Parathyroid adenoma (tissue), 2 donors: ENCODE results near the gene SYT14.

Experiments used
- H2AFZ ChIP-seq: fragments of 300-600 bp; sonication (generic); one replicate; pipeline ENCODE4 v1.7.0; 2017; ENCODE audit warnings: antibody characterized with exemption, mild to moderate bottlenecking
- H3K27ac ChIP-seq: fragments of 300-600 bp; sonication (generic); one replicate; pipeline ENCODE4 v1.7.0; 2017
- H3K27me3 ChIP-seq: fragments of 300-600 bp; sonication (generic); one replicate; pipeline ENCODE4 v1.7.0; 2017; ENCODE audit warnings: low read length; ENCODE audit not compliant: control insufficient read depth, insufficient read depth
- H3K36me3 ChIP-seq: fragments of 300-600 bp; sonication (generic); one replicate; pipeline ENCODE4 v1.7.0; 2017; ENCODE audit warnings: low read length; ENCODE audit not compliant: control insufficient read depth, insufficient read depth
- H3K4me1 ChIP-seq: fragments of 300-600 bp; sonication (generic); one replicate; pipeline ENCODE4 v1.7.0; 2017; ENCODE audit warnings: control low read depth
- H3K4me2 ChIP-seq: fragments of 300-600 bp; sonication (generic); one replicate; pipeline ENCODE4 v1.7.0; 2017; ENCODE audit warnings: low read length
- H3K4me3 ChIP-seq: fragments of 300-600 bp; sonication (generic); one replicate; pipeline ENCODE4 v1.7.0; 2017; ENCODE audit warnings: low read depth, low read length
- H3K79me2 ChIP-seq: fragments of 300-600 bp; sonication (generic); one replicate; pipeline ENCODE4 v1.7.0; 2017; ENCODE audit warnings: control low read depth
- H3K9ac ChIP-seq: fragments of 300-600 bp; sonication (generic); one replicate; pipeline ENCODE4 v1.7.0; 2017; ENCODE audit warnings: mild to moderate bottlenecking
- H3K9me3 ChIP-seq: fragments of 300-600 bp; sonication (generic); one replicate; pipeline ENCODE4 v1.7.0; 2017; ENCODE audit warnings: low read length; ENCODE audit not compliant: control insufficient read depth
- CTCF ChIP-seq: fragments of 300-600 bp; sonication (generic); IDR thresholded peaks from one replicate; pipeline ENCODE4 v1.7.0; 2017; ENCODE audit warnings: antibody characterized with exemption, mild to moderate bottlenecking
- donor health status: primary hyperparathyroidism.

SYT14 gene

GRCh38 chr1:209924390-209924789 lies 13.6 kb upstream of the SYT14 start:
- Histone ChIP-seq H2AFZ (no peak overlapping the region), H3K4me3 (no peak overlapping the region), H3K27ac (no peak overlapping the region), H3K9me3 (no peaks in the 10 kb centered on the region), H3K4me1 (no peaks in the 10 kb centered on the region), H3K9ac (no peak overlapping the region), H3K27me3 (no peaks in the 10 kb centered on the region), H3K36me3 (no peaks in the 10 kb centered on the region), H3K79me2 (no peaks in the 10 kb centered on the region), H3K4me2 (no peak overlapping the region)
- no peak for TF ChIP-seq CTCF

GRCh38 chr1:209926045-209926444 lies 12.0 kb upstream of the SYT14 start:
- H3K4me1 ChIP-seq: no peaks in the 10 kb centered on the region
- H3K9me3 ChIP-seq: no peaks in the 10 kb centered on the region

GRCh38 chr1:209927466-209927865 lies 10.6 kb upstream of the SYT14 start:
- Histone ChIP-seq H3K36me3 (no peaks in the 10 kb centered on the region), H3K4me1 (no peaks in the 10 kb centered on the region), H3K4me3 (no peak overlapping the region), H2AFZ (no peak overlapping the region), H3K9ac (no peak overlapping the region), H3K4me2 (no peak overlapping the region), H3K79me2 (no peaks in the 10 kb centered on the region), H3K9me3 (no peaks in the 10 kb centered on the region), H3K27me3 (no peaks in the 10 kb centered on the region), H3K27ac (no peak overlapping the region)
- TF ChIP-seq CTCF: no peak

More at GRCh38 chr1:209926045-209926444, 12.0 kb upstream of the SYT14 start:
- no peaks in the 10 kb centered on the region for H3K79me2 ChIP-seq
- TF ChIP-seq CTCF: no peak
- H2AFZ ChIP-seq: no peak overlapping the region
- no peaks in the 10 kb centered on the region for H3K36me3 ChIP-seq
- H3K4me3 ChIP-seq: no peak overlapping the region
- no peak overlapping the region for H3K27ac ChIP-seq
- no peak overlapping the region for H3K4me2 ChIP-seq
- H3K9ac ChIP-seq: no peak overlapping the region
- H3K27me3 ChIP-seq: no peaks in the 10 kb centered on the region

GRCh38 chr1:209929751-209930150 lies 8.3 kb upstream of the SYT14 start:
- Histone ChIP-seq H3K9ac (no peak overlapping the region), H3K4me2 (no peak overlapping the region), H3K27ac (no peak overlapping the region), H3K27me3 (no peaks in the 10 kb centered on the region), H3K4me3 (no peak overlapping the region), H3K9me3 (no peaks in the 10 kb centered on the region), H3K79me2 (no peaks in the 10 kb centered on the region), H3K36me3 (no peaks in the 10 kb centered on the region), H2AFZ (no peak overlapping the region), H3K4me1 (no peaks in the 10 kb centered on the region)
- TF ChIP-seq CTCF: no peak

- Histone ChIP-seq H3K9me3 (no peaks in the 10 kb centered on the region), H3K4me2 (no peak overlapping the region), H3K4me3 (no peak overlapping the region), H3K4me1 (no peaks in the 10 kb centered on the region), H3K27me3 (no peaks in the 10 kb centered on the region), H2AFZ (no peak overlapping the region), H3K9ac (no peak overlapping the region), H3K79me2 (no peaks in the 10 kb centered on the region), H3K27ac (no peak overlapping the region), H3K36me3 (no peaks in the 10 kb centered on the region)
- TF ChIP-seq CTCF: no peak
Measured at GRCh38 chr1:209931141-209931540, 6.9 kb upstream of the SYT14 start.
